Esophagus (tissue), 2 donors: ENCODE results near the gene BSPRY. TPM values are rescaled to one million over a fixed set of nuclear protein-coding genes. Genes with fewer than 3 reads are reported as not detected.

Source experiments
- H3K27ac ChIP-seq, 2 donors: one replicate each; pipeline ENCODE4 v1.5.1; 2013; ENCODE audit warnings: low read depth in 2 of 2, mild to moderate bottlenecking in 2 of 2, inconsistent platforms in 1 of 2, low read length in 1 of 2, moderate library complexity in 1 of 2
- H3K27me3 ChIP-seq, 2 donors: one replicate each; pipeline ENCODE4 v1.6.1; 2013; ENCODE audit warnings: low read length in 2 of 2, control low read depth in 1 of 2, mild to moderate bottlenecking in 1 of 2; ENCODE audit not compliant: insufficient read depth in 2 of 2, control insufficient read depth in 1 of 2
- H3K36me3 ChIP-seq, 2 donors: one replicate each; pipeline ENCODE4 v1.6.1; 2013; ENCODE audit warnings: low read length in 1 of 2; ENCODE audit not compliant: control insufficient read depth in 2 of 2, insufficient read depth in 2 of 2
- H3K4me1 ChIP-seq, 2 donors: one replicate each; pipeline ENCODE4 v1.6.1; 2013; ENCODE audit warnings: low read length in 1 of 2; ENCODE audit not compliant: control insufficient read depth in 2 of 2, insufficient read depth in 2 of 2
- H3K4me3 ChIP-seq, 2 donors: one replicate each; pipeline ENCODE4 v1.5.1; 2013; ENCODE audit warnings: low read length in 2 of 2, mild to moderate bottlenecking in 2 of 2, low read depth in 1 of 2, moderate library complexity in 1 of 2
- H3K9me3 ChIP-seq, 2 donors: one replicate each; pipeline ENCODE4 v1.6.1; 2013; ENCODE audit warnings: mild to moderate bottlenecking in 2 of 2, low read depth in 1 of 2, low read length in 1 of 2, moderate library complexity in 1 of 2; ENCODE audit not compliant: control insufficient read depth in 2 of 2, insufficient read depth in 1 of 2
- WGBS, 2 donors: extraction: QIAGEN DNeasy Blood & Tissue Kit; methylation state at CpG; one replicate each; pipeline ENCODE4 v1.1.7; 2013; 5-methylcytosine and 5-hydroxymethylcytosine counted together
- polyA plus RNA-seq, 2 donors: library from polyadenylated mRNA; stranded (reverse); fragments of 200-250 nt; gene quantifications; one replicate each; pipeline ENCODE4 v1.2.3, GENCODE V29; 2013
- donor health status: healthy with polysubstance abuse.
- donor health status: Bipolar disorder and iron deficiency.

Gene BSPRY
- polyA plus RNA-seq, 2 donors = 17.2 to 27.5 TPM

DNA sequence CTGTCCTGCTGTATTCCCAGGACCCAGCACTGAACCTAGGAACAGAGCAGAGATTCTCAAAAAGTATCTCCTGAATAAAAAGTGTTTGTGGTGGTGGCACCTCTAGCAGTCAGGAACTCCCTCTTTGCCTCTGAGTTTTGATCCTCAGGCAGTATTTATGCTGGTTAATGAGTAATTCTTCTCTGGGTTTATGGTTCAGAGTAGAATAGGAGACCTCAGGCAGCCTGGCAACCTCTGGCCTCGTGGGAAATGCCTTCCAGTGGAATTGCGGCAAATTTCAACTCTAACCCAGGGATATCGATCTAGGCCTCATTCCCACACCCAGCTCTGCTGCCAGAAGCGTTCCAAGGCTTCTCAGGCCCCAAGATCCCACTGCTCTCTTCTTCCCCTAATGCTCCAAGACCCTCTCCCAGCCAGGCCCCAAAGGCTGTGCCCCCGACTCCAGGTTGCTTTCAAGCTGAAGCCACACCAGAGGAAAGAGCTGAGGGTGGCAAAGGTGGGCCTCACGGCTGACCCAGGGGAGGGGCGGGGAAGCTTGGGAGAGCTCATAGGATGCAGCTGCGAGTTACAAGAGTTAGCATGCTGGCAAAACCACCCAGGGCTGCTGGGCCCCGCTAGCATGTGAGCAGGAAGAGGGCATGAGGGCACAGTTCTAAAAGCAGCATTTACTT is 38.4 kb downstream of the BSPRY start:
- peak overlapping the region in 1 of 2 donors; percentile 48 for H3K27ac ChIP-seq
- peaks cover 17 to 44% of the 10 kb centered on the region in 2 donors for H3K36me3 ChIP-seq
- WGBS, 2 donors = 67 to 85% methylated on average over 9 of the region's 9 CpGs

DNA sequence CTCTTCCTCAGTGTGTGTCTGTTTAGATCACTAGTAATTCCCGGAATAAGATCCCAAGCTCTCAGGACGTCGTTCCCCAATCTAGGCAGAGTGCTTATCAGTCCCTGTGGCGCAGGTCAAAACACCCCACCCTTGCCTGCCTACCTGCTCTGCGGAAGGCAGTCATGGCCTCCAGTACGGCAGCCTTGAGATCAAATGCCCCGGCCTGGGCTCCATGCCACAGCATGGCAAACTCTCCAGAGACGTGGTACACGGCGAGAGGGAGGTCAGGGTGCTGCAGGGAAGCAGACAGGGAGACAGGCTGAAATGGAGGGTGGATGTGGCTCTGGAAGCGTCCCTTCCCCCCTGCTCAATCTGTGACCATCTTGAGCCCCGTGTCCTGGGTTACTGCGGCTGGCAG is 39.5 kb downstream of the BSPRY start:
- Histone ChIP-seq H3K4me3 (no peak overlapping the region), H3K9me3 (no peaks in the 10 kb centered on the region), H3K36me3 (peaks cover 17 to 49% of the 10 kb centered on the region in 2 donors), H3K27me3 (no peaks in the 10 kb centered on the region), H3K4me1 (no peaks in the 10 kb centered on the region), H3K27ac (no peak overlapping the region)
- WGBS, 2 donors = 68 to 91% methylated on average over 13 of the region's 13 CpGs

More for the DNA sequence above, 38.4 kb downstream of the BSPRY start:
- Histone ChIP-seq H3K27me3 (no peaks in the 10 kb centered on the region), H3K4me3 (no peak overlapping the region), H3K4me1 (no peaks in the 10 kb centered on the region), H3K9me3 (no peaks in the 10 kb centered on the region)

DNA sequence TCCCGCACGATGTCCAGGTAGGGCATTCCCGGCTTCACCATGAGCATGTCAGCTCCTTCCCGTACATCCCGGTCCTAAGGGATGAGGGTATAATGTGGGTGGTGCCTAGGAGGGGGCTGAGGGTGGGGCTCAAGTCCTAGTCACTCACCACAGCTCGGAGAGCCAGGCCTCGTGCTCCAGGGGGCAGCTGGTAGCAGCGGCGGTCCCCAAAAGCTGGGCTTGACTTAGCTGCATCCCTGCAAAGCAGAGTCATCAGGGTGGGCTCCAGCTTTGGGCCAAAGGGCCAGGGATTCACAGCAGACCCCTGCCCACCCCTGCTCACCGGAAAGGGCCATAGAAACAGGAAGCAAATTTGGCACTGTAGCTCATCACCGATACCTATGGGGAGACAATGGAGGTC is 40.1 kb downstream of the BSPRY start:
- H3K36me3 ChIP-seq = peaks cover 17 to 49% of the 10 kb centered on the region in 2 donors

DNA sequence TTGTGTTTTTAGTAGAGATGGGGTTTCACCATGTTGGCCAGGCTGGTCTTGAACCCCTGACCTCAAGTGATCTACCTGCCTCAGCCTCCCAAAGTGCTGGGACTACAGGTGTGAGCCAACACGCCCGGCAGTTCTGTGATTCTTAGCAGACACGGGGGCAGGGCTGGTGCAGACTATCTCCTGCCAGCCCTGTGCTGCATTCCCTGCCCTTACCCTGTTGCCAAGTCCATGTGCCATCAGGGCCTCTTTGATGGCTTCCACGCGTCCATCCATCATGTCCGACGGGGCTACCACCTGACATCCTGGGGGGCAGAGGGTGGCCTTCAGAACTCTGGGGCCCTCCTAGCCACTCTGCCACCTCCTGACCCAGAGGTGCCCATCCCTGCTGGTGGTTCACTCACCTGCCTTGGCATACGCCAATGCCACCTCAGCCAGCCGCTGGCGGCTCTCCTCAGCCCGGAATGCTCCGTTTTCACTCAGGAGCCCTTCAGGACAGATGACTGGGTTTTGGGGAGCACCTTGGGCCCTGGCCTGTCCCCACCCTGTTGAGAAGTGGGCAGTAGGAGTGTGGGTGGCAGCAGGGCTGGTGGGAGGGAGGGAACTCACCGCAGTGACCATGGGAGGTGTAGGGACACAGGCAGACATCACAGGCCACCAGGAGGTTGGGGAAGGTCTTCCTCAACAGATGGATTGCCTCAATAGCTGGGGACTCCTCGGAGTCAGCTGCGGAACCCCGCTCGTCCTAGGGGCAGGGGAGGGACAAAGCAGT is 41.0 kb downstream of the BSPRY start:
- Histone ChIP-seq H3K4me3 (no peak overlapping the region), H3K9me3 (no peaks in the 10 kb centered on the region), H3K4me1 (no peaks in the 10 kb centered on the region), H3K27me3 (no peaks in the 10 kb centered on the region), H3K36me3 (peaks cover 17 to 52% of the 10 kb centered on the region in 2 donors), H3K27ac (no peak overlapping the region)
- WGBS, 2 donors = 93 to 94% methylated on average over 17 of the region's 17 CpGs

More for the DNA sequence above, 40.1 kb downstream of the BSPRY start:
- 89 to 92% methylated on average over 11 of the region's 11 CpGs for WGBS, 2 donors
- Histone ChIP-seq H3K27me3 (no peaks in the 10 kb centered on the region), H3K4me1 (no peaks in the 10 kb centered on the region), H3K27ac (no peak overlapping the region), H3K4me3 (no peak overlapping the region), H3K9me3 (no peaks in the 10 kb centered on the region)

DNA sequence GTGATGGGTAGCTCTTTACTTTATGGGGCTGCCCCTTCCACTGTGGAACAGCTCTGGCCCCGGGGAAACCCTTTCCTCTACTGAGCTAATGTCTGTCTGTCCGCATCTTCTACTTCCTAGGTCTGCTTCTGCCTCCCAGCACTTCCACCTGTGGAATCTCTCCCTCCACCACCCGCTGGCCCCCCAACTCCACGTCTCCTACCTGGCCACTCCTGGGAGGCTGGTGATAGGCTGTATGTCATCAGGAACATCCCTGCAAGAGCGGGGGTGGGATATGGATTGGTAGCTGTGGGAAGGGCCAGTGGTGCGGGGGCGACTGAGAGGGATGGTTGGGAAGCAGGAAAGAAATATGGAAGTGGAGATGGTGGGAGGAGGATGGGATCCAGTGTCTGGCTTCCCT is 42.6 kb downstream of the BSPRY start:
- WGBS, 2 donors = 95 to 98% methylated on average over 7 of the region's 7 CpGs
- Histone ChIP-seq H3K27me3 (no peaks in the 10 kb centered on the region), H3K4me1 (peaks cover 0 to 2% of the 10 kb centered on the region in 2 donors), H3K4me3 (no peak overlapping the region), H3K9me3 (no peaks in the 10 kb centered on the region), H3K36me3 (peaks cover 17 to 51% of the 10 kb centered on the region in 2 donors), H3K27ac (no peak overlapping the region)

DNA sequence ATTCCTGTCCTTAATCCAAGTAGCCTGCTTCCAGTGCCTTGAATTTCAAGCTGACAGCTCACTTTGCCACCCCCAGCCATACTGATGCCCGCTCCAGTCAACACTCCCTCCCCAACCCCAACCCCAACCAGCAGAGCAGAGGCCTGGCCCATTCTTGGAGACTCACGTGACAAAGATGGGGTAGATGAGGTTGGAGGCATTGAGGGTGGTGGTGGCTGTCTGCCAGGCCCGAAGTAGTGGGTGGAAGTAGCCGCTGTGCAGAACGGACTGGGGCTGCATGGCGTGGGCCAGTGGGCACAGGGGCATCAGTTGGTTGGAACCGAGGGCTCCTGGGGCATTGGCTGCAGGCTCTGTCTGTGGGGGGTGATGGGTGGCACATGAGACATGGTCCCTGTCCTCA is 43.9 kb downstream of the BSPRY start:
- H3K9me3 ChIP-seq = no peaks in the 10 kb centered on the region
- H3K4me1 ChIP-seq = peaks cover 0 to 2% of the 10 kb centered on the region in 2 donors
- 91 to 95% methylated on average over 7 of the region's 7 CpGs for WGBS, 2 donors
- H3K36me3 ChIP-seq = peaks cover 17 to 42% of the 10 kb centered on the region in 2 donors
- H3K27ac ChIP-seq = no peak overlapping the region
- H3K4me3 ChIP-seq = no peak overlapping the region
- no peaks in the 10 kb centered on the region for H3K27me3 ChIP-seq

DNA sequence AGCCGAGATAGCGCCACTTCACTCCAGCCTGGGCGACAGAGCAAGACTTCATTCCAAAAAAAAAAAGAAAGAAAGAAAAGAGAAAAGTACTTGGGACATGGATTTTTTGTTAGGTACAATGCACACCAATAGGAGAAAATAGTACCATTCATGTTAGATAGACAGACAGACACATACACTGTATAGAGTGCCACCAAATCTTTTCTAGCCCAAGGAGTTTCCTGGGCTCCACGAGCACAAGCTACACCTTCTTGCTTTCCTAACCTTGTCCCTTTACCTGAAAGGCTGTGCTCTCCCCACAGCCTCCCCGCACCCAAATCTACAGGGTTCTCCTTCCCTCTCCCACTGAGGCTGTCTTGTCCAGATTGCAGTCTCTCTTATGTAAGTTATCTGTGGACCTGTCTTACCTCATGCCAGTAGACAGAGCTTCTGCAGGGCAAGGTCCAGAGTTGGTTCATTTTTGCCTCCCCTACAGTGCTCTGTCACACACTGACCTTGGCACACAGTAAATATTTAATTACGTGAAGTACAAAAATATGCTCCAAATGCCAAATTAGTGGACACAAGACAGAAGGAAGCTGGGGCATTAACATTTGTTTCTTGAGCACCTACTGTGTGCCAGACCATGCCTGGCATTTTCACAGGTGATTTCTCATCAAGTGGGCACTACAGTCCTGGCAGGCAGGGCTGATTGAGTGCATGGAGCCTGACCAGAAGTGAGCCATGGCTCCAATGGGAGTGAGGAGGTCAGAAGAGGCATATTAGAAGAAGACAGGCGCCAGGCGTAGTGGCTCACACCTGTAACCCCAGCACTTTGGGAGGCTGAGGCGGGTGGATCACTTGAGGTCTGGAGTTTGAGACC is 45.9 kb downstream of the BSPRY start:
- 91 to 97% methylated on average over 9 of the region's 9 CpGs for WGBS, 2 donors
- H3K36me3 ChIP-seq = peaks cover 11 to 28% of the 10 kb centered on the region in 2 donors

DNA sequence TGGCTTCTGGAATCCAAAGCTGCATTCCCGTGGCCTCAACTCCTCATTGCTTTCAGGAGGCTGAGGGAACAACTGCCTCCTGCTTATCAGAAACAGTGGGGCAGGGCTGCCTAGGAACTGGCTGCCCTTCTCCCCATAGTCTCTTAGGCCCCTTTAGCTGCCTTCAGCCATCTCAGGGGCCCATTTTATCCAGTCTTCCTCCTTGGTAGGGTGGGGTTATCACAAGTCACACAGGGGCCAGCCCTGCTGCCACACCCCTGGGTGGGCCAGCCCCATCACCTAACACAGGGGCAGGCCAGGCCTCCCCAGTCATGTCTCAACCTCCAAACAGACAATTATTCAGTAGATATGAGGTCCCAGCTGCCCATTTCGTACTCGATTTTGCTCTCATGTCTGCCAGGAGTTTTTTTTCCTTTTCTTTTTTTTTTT is 47.9 kb downstream of the BSPRY start:
- Histone ChIP-seq H3K27me3 (no peaks in the 10 kb centered on the region), H3K9me3 (no peaks in the 10 kb centered on the region), H3K36me3 (peaks cover 4 to 9% of the 10 kb centered on the region in 2 donors), H3K27ac (no peak overlapping the region), H3K4me1 (peaks cover 7 to 8% of the 10 kb centered on the region in 2 donors), H3K4me3 (no peak overlapping the region)
- 59 to 74% methylated on average over 3 of the region's 3 CpGs for WGBS, 2 donors

More for the DNA sequence above, 45.9 kb downstream of the BSPRY start:
- Histone ChIP-seq H3K27ac (no peak overlapping the region), H3K4me3 (no peak overlapping the region), H3K27me3 (no peaks in the 10 kb centered on the region), H3K9me3 (no peaks in the 10 kb centered on the region), H3K4me1 (peaks cover 7 to 8% of the 10 kb centered on the region in 2 donors)

DNA sequence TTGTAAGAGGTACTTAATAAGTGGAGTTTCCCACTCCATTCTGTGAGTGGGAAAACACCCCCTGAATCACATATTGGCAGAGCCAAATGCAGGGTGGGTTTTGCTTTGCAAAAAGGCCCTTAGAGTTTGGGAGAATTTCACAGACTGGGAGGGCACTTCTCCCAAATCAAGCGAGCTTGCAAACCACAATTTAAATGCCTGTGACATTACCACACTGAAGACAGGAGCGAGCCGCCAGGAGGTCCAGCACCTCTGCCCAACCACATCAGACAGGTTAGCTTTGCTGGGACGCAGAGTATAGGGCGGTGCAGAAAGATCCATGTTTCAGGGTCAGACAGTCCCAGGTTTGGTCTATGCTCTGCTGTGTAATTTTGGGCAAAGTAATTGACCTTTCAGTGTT is 49.5 kb downstream of the BSPRY start:
- Histone ChIP-seq H3K27me3 (no peaks in the 10 kb centered on the region), H3K4me3 (no peak overlapping the region), H3K36me3 (peaks cover 3 to 4% of the 10 kb centered on the region in 2 donors), H3K9me3 (no peaks in the 10 kb centered on the region), H3K4me1 (peaks cover 7 to 8% of the 10 kb centered on the region in 2 donors), H3K27ac (no peak overlapping the region)
- WGBS, 2 donors = 81 to 83% methylated on average over 5 of the region's 5 CpGs
